K562 (cell line): ENCODE measurements around the gene TANK. TPM values are rescaled to one million over a fixed set of nuclear protein-coding genes. Genes with fewer than 3 reads are reported as not detected.

Source experiments
- CBFA2T3 ChIP-seq: fragments of 450-650 bp; IDR thresholded peaks from 2 replicates; pipeline ENCODE4 v1.6.1; 2017
- CC2D1A ChIP-seq: fragments of 450-650 bp; IDR thresholded peaks from 2 replicates; pipeline ENCODE4 v1.6.1; 2017; ENCODE audit warnings: mild to moderate bottlenecking
- CGGBP1 ChIP-seq: fragments of 250-450 bp; sonication (Bioruptor Pico); IDR thresholded peaks from 2 replicates; pipeline ENCODE4 v1.9.0; 2021; ENCODE audit warnings: mild to moderate bottlenecking
- CHD2 ChIP-seq: IDR thresholded peaks from 2 replicates; pipeline ENCODE4 v1.6.1; 2011; ENCODE audit warnings: low read depth, low read length
- CREB3 ChIP-seq: fragments of 450-650 bp; conservative IDR thresholded peaks from 2 replicates; pipeline ENCODE4 v1.6.1; 2016; ENCODE audit warnings: missing genetic modification characterization, low read depth, mild to moderate bottlenecking, missing compliant biosample characterization, moderate library complexity
- CTCFL ChIP-seq: IDR thresholded peaks from 2 replicates; pipeline ENCODE4 v1.6.1; 2011; ENCODE audit warnings: borderline replicate concordance, low read depth, mild to moderate bottlenecking, moderate library complexity, low read length; ENCODE audit not compliant: insufficient read depth, poor library complexity, severe bottlenecking
- DACH1 ChIP-seq: fragments of 450-650 bp; IDR thresholded peaks from 2 replicates; pipeline ENCODE4 v1.6.1; 2018; ENCODE audit not compliant: partially characterized antibody
- HMG20B ChIP-seq: fragments of 250-450 bp; sonication (Bioruptor Pico); IDR thresholded peaks from 2 replicates; pipeline ENCODE4 v1.5.0; 2021; ENCODE audit warnings: mild to moderate bottlenecking
- HNRNPLL ChIP-seq: fragments of 200-400 bp; formaldehyde crosslinking; IDR thresholded peaks from 2 replicates; pipeline ENCODE4 v1.6.1; 2017; ENCODE audit warnings: low read length, low read depth, mild to moderate bottlenecking; ENCODE audit not compliant: poor library complexity, severe bottlenecking
- ID3 ChIP-seq, 2 experiments: fragments of 250-450 bp in 1 of 2; fragments of 450-650 bp in 1 of 2; sonication (Bioruptor Pico) in 1 of 2; IDR thresholded peaks; 2 replicates each; pipeline versions ENCODE4 v1.6.1 to v1.8.0; 2016 to 2021; ENCODE audit warnings: mild to moderate bottlenecking in 2 of 2, moderate library complexity in 2 of 2, missing compliant biosample characterization in 1 of 2, missing genetic modification characterization in 1 of 2
- L3MBTL2 ChIP-seq: fragments of 450-650 bp; IDR thresholded peaks from 2 replicates; pipeline ENCODE4 v1.6.1; 2016; ENCODE audit warnings: mild to moderate bottlenecking, moderate library complexity
- NFATC3 ChIP-seq: fragments of 450-650 bp; IDR thresholded peaks from 2 replicates; pipeline ENCODE4 v1.6.1; 2017; ENCODE audit warnings: mild to moderate bottlenecking
- NR2C1 ChIP-seq, 2 experiments: fragments of 450-650 bp; IDR thresholded peaks; 2 replicates each; pipeline ENCODE4 v1.6.1; 2017; ENCODE audit warnings: mild to moderate bottlenecking in 2 of 2, antibody characterized with exemption in 1 of 2, inconsistent platforms in 1 of 2, missing compliant biosample characterization in 1 of 2, missing genetic modification characterization in 1 of 2
- PRMT5 ChIP-seq: sonication (generic); formaldehyde crosslinking; IDR thresholded peaks from 2 replicates; pipeline ENCODE4 v1.5.0; 2020; ENCODE audit warnings: missing genetic modification reagents
- RBBP5 ChIP-seq: fragments of 200-600 bp; sonication (generic); IDR thresholded peaks from 2 replicates; pipeline ENCODE4 v1.6.1; 2012; ENCODE audit warnings: borderline replicate concordance, mild to moderate bottlenecking, low read length, control low read depth, inconsistent platforms; ENCODE audit not compliant: insufficient read depth, poor library complexity, severe bottlenecking
- RCOR1 ChIP-seq, 2 experiments: IDR thresholded peaks; 2 replicates each; pipeline ENCODE4 v1.6.1; 2012; ENCODE audit warnings: low read depth in 2 of 2, low read length in 2 of 2, borderline replicate concordance in 1 of 2, improper control_type of control experiment in 1 of 2
- SREBF2 ChIP-seq: sonication (generic); formaldehyde crosslinking; IDR thresholded peaks from 2 replicates; pipeline ENCODE4 v1.4.0; 2020; ENCODE audit warnings: mild to moderate bottlenecking, missing genetic modification reagents
- XRCC3 ChIP-seq: fragments of 450-650 bp; IDR thresholded peaks from 2 replicates; pipeline ENCODE4 v1.6.1; 2017; ENCODE audit warnings: mild to moderate bottlenecking, moderate library complexity
- XRCC5 ChIP-seq: fragments of 200-400 bp; formaldehyde crosslinking; IDR thresholded peaks from 2 replicates; pipeline ENCODE4 v1.6.1; 2017; ENCODE audit warnings: low read depth, mild to moderate bottlenecking, low read length
- ZC3H4 ChIP-seq: sonication (generic); formaldehyde crosslinking; IDR thresholded peaks from 2 replicates; pipeline ENCODE4 v1.9.0; 2021; ENCODE audit warnings: missing genetic modification reagents, borderline replicate concordance
- ZFX ChIP-seq: sonication (generic); formaldehyde crosslinking; IDR thresholded peaks from 2 replicates; pipeline ENCODE4 v1.8.0; 2022; ENCODE audit warnings: mild to moderate bottlenecking, missing genetic modification reagents, moderate library complexity
- ZNF174 ChIP-seq: fragments of 250-450 bp; sonication (Bioruptor Pico); IDR thresholded peaks from 2 replicates; pipeline ENCODE4 v1.4.0; 2020; ENCODE audit warnings: mild to moderate bottlenecking
- ZNF184 ChIP-seq: sonication (generic); formaldehyde crosslinking; IDR thresholded peaks from 2 replicates; pipeline ENCODE4 v1.5.0; 2020; ENCODE audit warnings: missing genetic modification reagents
- ZNF212 ChIP-seq: fragments of 450-650 bp; formaldehyde crosslinking; IDR thresholded peaks from 2 replicates; pipeline ENCODE4 v1.4.0; 2020; ENCODE audit warnings: mild to moderate bottlenecking
- ZNF384 ChIP-seq: IDR thresholded peaks from 2 replicates; pipeline ENCODE4 v1.6.1; 2012; ENCODE audit warnings: low read depth, low read length, improper control_type of control experiment
- ZNF77 ChIP-seq: fragments of 250-450 bp; sonication (Bioruptor Pico); IDR thresholded peaks from 2 replicates; pipeline ENCODE4 v1.5.0; 2020
- polyA plus RNA-seq, 8 experiments: library from polyadenylated mRNA; depleted of rRNA in 4 of 8; stranded (reverse) in 5 of 8; unstranded in 3 of 8; fragments of >200 nt; fragmentation: Nextera tagmentation in 2 of 8; fragmentation: Illumina TruSeq in 1 of 8; extraction: Ambion mirVana in 2 of 8; extraction: Trizol in 1 of 8; gene quantifications; 2 replicates each; pipeline versions ENCODE4 v1.2.1 to v1.2.3, GENCODE V29; 2011 to 2014; ENCODE audit warnings: inconsistent platforms in 1 of 8, missing spikeins in 1 of 8
- total RNA-seq, 7 experiments: library from RNA; depleted of rRNA in 6 of 7; stranded (reverse); fragments of >200 nt in 6 of 7; fragmentation: Illumina TruSeq in 2 of 7; extraction: Trizol in 2 of 7; gene quantifications; 2 replicates each; pipeline versions ENCODE4 v1.2.1 to v1.2.3, GENCODE V29; 2011 to 2021; ENCODE audit warnings: low replicate concordance in 1 of 7

TANK gene
- total and polyA plus RNA-seq, 9 of the 15 experiments (the other 6 are each of a cell fraction or from before 2014, with no cell fraction given), result 43.0 to 91.5 (median 54.4) TPM

GRCh38 chr2:161159456-161160225 lies 587 bp upstream of the TANK start (continued):
- no peak for TF ChIP-seq CTCFL
- TF ChIP-seq RCOR1 (IDR thresholded peaks at IDR 0.05; ENCODE audit: borderline replicate concordance in 1 of 2, low read depth in 2 of 2, low read length in 2 of 2), result peak in 1 of 2 experiments; percentile 16; a peak in 1 of 4 replicates
- no peak for TF ChIP-seq SREBF2 (CRISPR knock-in tag)
- no peak for TF ChIP-seq CC2D1A
- TF ChIP-seq HMG20B (CRISPR knock-in tag), result no peak
- TF ChIP-seq CBFA2T3, result no peak
- no peak for TF ChIP-seq CHD2
- no peak for TF ChIP-seq XRCC5
- no peak for TF ChIP-seq PRMT5
- TF ChIP-seq NR2C1 (IDR thresholded peaks at IDR 0.05), result no peak; the same call in 1 of the 2 replicates
- 0 out of 2 replicates have a peak, but pooled peaks have one; percentile 88 for TF ChIP-seq NR2C1 (tag; IDR thresholded peaks at IDR 0.05)
- no peak for TF ChIP-seq ZNF184 (CRISPR knock-in tag)
- no peak for TF ChIP-seq CGGBP1 (CRISPR knock-in tag)
- TF ChIP-seq ZNF174 (CRISPR knock-in tag), result 0 out of 2 replicates have a peak, but pooled peaks have one; percentile 64
- peak; percentile 6 for TF ChIP-seq DACH1
- no peak for TF ChIP-seq RBBP5
- no peak for TF ChIP-seq ZNF212 (CRISPR knock-in tag)
- no peak for TF ChIP-seq ZFX (CRISPR knock-in tag)
- TF ChIP-seq ZC3H4 (CRISPR knock-in tag), result no peak
- peak; percentile 97 for TF ChIP-seq ZNF384
- no peak for TF ChIP-seq ZNF77 (CRISPR knock-in tag)
- 0 out of 2 replicates have a peak, but pooled peaks have one; percentile 74 for TF ChIP-seq NFATC3
- TF ChIP-seq CREB3 (tag), result no peak; the same call in 1 of the 2 replicates
- TF ChIP-seq HNRNPLL, result no peak
- TF ChIP-seq L3MBTL2, result no peak
- no peak for TF ChIP-seq ID3 (CRISPR knock-in tag; IDR thresholded peaks at IDR 0.05)
- peak; percentile 69 for TF ChIP-seq ID3 (tag; IDR thresholded peaks at IDR 0.05)
- no peak for TF ChIP-seq XRCC3
